IPS-20b (cell line): Measurements from ENCODE around the gene INSYN2B.

ENCODE experiments used
- H3K27ac ChIP-seq: one replicate; pipeline ENCODE4 v1.5.1; 2013; ENCODE audit warnings: low read length
- H3K27me3 ChIP-seq: 2 replicates; pipeline ENCODE4 v1.6.1; 2013; ENCODE audit warnings: mild to moderate bottlenecking, low read length, inconsistent platforms; ENCODE audit not compliant: insufficient read depth
- H3K36me3 ChIP-seq: 2 replicates; pipeline ENCODE4 v1.6.1; 2013; ENCODE audit warnings: low read depth, mild to moderate bottlenecking, inconsistent platforms, low read length, moderate library complexity; ENCODE audit not compliant: insufficient read depth
- H3K4me1 ChIP-seq: 2 replicates; pipeline ENCODE4 v1.6.1; 2013; ENCODE audit warnings: mild to moderate bottlenecking, control low read depth, inconsistent platforms, low read length, moderate library complexity; ENCODE audit not compliant: insufficient read depth
- H3K4me3 ChIP-seq: 2 replicates; pipeline ENCODE4 v1.5.1; 2013; ENCODE audit warnings: mild to moderate bottlenecking, low read length, inconsistent platforms
- H3K9ac ChIP-seq: 2 replicates; pipeline ENCODE4 v1.6.1; 2013; ENCODE audit warnings: low read depth, mild to moderate bottlenecking, inconsistent platforms, low read length, moderate library complexity
- H3K9me3 ChIP-seq: 2 replicates; pipeline ENCODE4 v1.6.1; 2013; ENCODE audit warnings: mild to moderate bottlenecking, low read depth, low read length, inconsistent platforms; ENCODE audit not compliant: insufficient read depth

The INSYN2B gene

GRCh38 chr5:169826618-169827017 is 153.7 kb downstream of the INSYN2B start:
- no peaks in the 10 kb centered on the region for H3K4me1 ChIP-seq
- no peak overlapping the region for H3K4me3 ChIP-seq
- no peak overlapping the region for H3K9ac ChIP-seq
- no peak overlapping the region for H3K27ac ChIP-seq
- H3K27me3 ChIP-seq: no peaks in the 10 kb centered on the region
- H3K9me3 ChIP-seq: no peaks in the 10 kb centered on the region
- H3K36me3 ChIP-seq: no peaks in the 10 kb centered on the region

GRCh38 chr5:169817031-169817430 is 163.3 kb downstream of the INSYN2B start:
- no peak overlapping the region for H3K27ac ChIP-seq
- peaks cover 3% of the 10 kb centered on the region; the same call in 1 of the 2 replicates for H3K4me1 ChIP-seq
- no peaks in the 10 kb centered on the region for H3K9me3 ChIP-seq
- H3K9ac ChIP-seq: no peak overlapping the region
- H3K27me3 ChIP-seq: no peaks in the 10 kb centered on the region
- no peaks in the 10 kb centered on the region for H3K36me3 ChIP-seq
- H3K4me3 ChIP-seq: no peak overlapping the region

DNA sequence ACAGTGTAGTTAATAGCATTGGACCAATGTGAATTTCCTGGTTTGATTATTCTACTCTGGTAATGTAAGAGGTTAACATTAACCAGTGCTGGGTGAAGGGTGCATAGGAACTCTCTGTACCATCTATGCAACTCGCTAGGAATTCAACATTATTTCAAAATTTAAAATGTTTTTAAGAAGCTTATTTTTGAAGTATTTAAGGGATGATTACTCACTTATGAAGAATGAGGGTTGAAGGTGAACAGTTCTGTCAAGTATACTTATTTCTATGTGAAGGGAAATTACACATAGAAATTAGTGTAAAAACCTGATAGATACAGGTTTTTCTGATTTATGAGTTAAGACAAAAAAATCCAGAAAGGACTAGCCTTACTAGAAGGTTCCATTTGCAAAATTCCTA is 165.8 kb downstream of the INSYN2B start:
- H3K27ac ChIP-seq: no peak overlapping the region
- peaks cover 15% of the 10 kb centered on the region for H3K4me1 ChIP-seq
- no peaks in the 10 kb centered on the region for H3K9me3 ChIP-seq
- peaks cover 8% of the 10 kb centered on the region; the same call in 1 of the 2 replicates for H3K27me3 ChIP-seq
- H3K36me3 ChIP-seq: no peaks in the 10 kb centered on the region
- no peak overlapping the region for H3K4me3 ChIP-seq
- no peak overlapping the region for H3K9ac ChIP-seq
